ENCODE results near the gene LYRM2.

Gene LYRM2, protein sequence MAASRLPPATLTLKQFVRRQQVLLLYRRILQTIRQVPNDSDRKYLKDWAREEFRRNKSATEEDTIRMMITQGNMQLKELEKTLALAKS

GRCh38 chr6:89638320-89639195, at the start of gene LYRM2:
Gene LYRM2, minus strand, starts transcription at chr6:89638747. Its CDS starts 31 bp downstream, at chr6:89638716.
- peak; percentile 85 to 87 for DNase-seq

GRCh38 chr6:89688328-89688727, 49.8 kb upstream of the LYRM2 start:
- no peak for DNase-seq

- no peak for DNase-seq
Observed at GRCh38 chr6:89685311-89685710, 46.8 kb upstream of the LYRM2 start.

DNA sequence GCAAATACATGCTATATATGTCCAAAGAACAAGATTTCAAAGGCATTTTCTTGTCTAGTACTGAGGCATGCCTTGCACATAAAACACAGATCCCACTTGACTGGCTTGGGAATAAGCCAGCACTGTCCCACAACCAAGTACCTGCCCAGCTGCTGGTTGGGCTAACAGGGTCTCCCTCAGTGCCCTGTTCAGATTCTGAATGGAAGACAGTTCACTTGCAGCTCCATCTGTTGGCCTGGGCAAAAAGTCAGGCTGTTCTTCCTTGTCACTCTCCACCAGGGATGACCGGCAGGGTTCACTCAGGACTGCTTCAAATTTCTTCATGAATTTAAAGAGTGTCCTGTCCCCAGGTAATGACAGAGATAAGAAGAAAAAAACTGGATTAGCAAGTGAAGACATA, 44.4 kb upstream of the LYRM2 start:
- DNase-seq, result no peak

- DNase-seq, result no peak
Observed at GRCh38 chr6:89681983-89682564, 43.5 kb upstream of the LYRM2 start.

DNA sequence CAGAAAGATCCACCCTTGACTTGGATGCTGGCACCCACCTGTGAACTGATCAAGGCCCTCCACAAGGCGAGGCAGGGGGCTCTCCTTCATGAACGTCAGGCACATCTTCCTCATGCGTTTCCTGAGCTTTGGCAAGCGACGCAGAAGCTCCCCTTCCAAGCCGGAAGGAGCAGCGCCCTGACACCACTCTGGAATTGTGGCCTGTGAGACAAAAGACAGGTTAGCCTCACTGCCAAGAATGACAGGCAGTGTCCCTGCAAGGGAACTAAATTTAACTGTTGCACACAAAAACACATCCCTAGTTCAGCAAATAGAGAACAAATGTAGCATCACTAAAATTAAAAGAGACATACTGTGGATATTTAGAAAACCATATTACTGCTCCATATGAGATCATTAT, 42.0 kb upstream of the LYRM2 start:
- DNase-seq, result no peak

DNA sequence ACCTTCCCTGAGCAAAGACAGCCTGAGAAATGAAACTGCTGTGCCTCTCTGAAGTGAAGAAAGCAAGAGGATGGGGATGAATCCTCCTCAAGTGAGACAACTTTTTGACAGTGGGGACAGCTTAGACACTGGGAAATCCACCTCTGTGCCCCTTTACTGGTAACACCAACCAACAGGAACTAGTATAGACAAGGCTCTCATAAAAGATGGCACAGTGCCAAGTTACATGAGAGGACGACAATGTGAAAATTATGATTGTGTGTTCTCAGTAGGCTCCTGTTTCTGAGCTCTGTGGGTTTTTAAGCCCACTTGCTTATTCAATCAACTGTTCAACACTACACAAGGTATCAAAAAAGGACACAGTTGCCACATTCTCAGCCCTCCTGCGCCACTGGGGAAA, 41.6 kb upstream of the LYRM2 start:
- DNase-seq, result no peak

- no peak for DNase-seq
Observed at GRCh38 chr6:89679215-89680120, 40.9 kb upstream of the LYRM2 start.

- DNase-seq, result no peak
Observed at GRCh38 chr6:89678531-89678930, 40.0 kb upstream of the LYRM2 start.

GRCh38 chr6:89675949-89676748, 37.6 kb upstream of the LYRM2 start:
- no peak for DNase-seq

GRCh38 chr6:89670935-89671565, 32.5 kb upstream of the LYRM2 start:
- no peak for DNase-seq

- no peak for DNase-seq
Observed at GRCh38 chr6:89669002-89669401, 30.5 kb upstream of the LYRM2 start.

DNA sequence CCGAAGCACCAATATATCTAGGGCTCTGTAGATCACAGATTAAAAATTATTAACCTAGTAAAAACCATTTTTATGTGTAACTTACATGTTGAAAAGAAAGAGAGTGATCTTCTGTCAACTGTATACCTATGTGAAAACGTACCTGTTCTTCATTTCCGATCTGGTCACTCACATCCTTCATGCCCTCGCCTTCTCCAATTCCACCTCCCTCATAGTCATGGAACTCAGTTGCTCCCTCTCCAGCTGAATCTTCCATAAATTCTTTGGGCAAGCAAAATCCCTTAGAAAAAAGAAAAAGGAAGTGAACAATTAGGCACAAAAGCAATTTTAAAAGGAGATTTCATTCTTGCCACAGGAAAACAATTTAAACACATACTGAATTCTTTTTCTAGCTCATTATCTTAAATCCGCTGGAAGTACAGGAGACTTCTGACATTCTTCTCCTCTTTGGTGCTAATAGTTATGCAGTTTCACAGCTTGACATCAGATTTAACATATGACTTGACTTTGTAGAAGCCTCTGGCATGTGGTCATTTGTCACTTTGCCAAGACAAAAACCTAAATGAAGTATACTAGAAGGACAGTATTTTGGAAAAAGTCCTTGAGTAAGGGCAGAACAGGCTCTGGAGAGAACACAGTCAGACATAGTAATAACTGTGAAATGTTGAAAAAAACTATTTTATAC, 29.5 kb upstream of the LYRM2 start:
- no peak for DNase-seq

DNA sequence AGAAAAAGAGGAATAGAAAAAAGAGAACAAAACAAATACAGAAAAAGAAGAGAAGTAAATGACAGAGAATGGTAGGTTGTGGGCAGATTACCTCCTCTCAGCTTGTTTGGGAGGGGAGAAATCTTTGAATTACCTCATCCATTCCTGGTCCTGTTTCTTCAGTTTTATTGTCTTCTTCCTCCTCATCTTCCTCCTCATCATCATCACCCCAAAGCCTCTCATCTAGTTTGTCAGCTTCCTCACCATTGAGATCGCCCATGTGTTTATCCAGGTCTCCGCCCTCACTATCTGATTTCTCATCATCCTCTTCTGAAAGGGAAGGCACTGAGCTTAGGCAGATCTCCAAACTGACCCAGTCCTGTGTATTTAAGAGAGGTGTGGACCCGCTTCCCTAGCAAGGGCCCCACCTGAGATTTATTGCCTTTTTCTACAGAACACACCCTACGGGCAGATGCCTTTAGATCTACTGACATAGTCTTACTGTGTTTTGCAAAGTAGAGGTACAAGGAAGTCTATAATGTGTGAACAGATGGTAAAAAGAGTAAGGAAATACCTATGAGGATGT, 24.2 kb upstream of the LYRM2 start:
- DNase-seq, result no peak

DNA sequence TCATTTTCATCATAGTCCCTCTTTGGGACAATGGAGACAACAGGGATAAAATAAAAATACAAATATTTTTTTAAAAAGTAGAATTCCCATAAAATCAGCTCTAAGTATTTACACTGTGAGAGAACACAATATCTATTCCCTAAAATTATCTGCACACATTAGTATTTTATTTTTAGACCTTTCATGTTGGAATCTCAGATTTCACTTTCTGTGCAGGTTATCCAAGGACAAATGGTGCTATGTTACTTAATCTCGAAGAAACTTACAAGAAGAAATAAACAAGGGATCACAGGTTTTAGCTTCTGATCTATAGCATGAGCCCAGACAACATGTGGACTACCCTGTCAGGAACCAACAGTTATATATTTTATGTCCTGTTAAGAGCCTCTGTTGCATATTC, 23.0 kb upstream of the LYRM2 start:
- DNase-seq, result no peak

DNA sequence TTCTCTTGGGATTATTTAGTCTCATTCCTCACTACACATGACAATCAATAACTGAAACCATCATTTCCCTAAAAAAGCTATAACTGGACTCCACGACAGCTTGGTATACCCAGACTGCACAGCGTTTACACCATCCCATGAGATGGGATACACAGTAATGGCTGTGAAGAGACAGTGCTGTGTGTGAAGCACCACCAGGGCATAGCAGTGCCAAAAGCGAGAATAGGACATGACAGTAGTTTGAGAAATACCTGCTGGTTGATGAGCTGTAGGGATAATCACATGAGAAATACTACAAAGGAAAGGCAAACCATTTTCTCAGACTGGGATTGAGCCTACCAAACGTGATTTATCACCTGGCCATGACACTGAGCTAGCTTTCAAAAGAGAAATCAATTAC, 22.4 kb upstream of the LYRM2 start:
- DNase-seq, result no peak

DNA sequence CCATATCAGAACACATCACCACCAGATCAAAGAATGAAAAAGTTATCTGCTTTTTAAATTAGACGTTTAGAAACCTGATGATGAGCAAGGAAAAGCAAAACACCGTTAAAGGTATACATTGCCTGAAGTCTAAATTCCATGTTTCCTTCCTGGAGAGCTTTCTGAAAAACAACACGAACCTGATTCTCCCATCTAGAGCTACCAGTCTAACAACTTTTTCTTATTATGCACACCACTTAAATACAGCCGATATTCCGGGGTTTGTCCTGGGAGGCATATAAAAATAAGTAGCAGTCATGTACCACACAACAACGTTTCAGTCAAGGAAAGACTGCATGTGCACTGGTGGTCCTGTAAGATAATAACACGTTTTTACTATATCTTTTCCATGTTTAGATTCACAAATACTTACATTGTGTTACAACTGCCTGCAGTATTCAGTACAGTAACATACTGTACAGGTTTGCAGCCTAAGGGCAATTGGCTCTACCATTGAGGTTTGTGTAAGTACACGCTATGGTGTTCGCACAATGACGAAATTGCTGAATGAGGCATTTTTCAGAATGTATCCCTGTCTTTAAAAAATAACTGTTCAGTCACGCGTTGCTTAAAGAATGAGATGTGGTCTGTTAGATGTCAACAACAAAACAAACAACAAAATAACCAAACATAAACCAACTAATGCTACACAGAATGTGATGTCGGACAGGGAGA, 19.1 kb upstream of the LYRM2 start:
- no peak for DNase-seq

GRCh38 chr6:89655122-89655521, 16.6 kb upstream of the LYRM2 start:
- DNase-seq, result no peak

GRCh38 chr6:89650579-89650978, 12.0 kb upstream of the LYRM2 start:
- no peak for DNase-seq

DNA sequence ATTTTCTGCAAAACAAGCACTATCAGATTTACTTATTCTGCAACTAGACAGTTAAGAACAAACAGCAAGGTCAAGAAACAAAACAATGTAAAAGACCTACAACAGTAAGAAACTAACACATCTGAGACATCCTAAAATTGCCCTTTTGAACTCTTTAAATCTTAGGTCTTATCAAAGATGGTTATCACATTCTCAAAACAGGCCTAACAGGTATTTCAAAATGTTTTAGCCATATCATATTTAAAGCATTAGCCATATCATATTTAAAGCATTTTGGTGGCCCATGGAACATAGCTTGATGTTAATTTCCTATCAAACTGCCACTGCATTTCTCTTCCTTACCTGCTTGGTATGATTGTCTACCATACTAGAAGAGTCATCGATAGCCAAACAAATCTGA, 11.1 kb upstream of the LYRM2 start:
- no peak for DNase-seq

Data from stimulated activated CD4-positive, alpha-beta T cell treated with anti-CD3 and anti-CD28 coated beads, Interleukin-4, amount 100 ng/mL, for 4 hours (primary cell).